ENCODE results near the gene CCDC158.
"Not testable (repeated sequence)": the region's sequence is repeated elsewhere in the genome, so short reads cannot be mapped to it uniquely, and the experiment has no call there.

CCDC158 gene

GRCh38 chr4:76312457-76312856 is 108.5 kb downstream of the CCDC158 start:
- DNase-seq (ENCODE audit: low read depth in 2 of 3, low spot score in 1 of 3): no peak

- DNase-seq (ENCODE audit: low read depth in 2 of 3, low spot score in 1 of 3): no peak
Observed at GRCh38 chr4:76311896-76312331, 109.0 kb downstream of the CCDC158 start.

GRCh38 chr4:76310683-76311082 is 110.3 kb downstream of the CCDC158 start:
- DNase-seq (ENCODE audit: low read depth in 2 of 3, low spot score in 1 of 3): no peak

GRCh38 chr4:76309939-76310550 is 110.9 kb downstream of the CCDC158 start:
- DNase-seq (ENCODE audit: low read depth in 2 of 3, low spot score in 1 of 3): no peak

DNA sequence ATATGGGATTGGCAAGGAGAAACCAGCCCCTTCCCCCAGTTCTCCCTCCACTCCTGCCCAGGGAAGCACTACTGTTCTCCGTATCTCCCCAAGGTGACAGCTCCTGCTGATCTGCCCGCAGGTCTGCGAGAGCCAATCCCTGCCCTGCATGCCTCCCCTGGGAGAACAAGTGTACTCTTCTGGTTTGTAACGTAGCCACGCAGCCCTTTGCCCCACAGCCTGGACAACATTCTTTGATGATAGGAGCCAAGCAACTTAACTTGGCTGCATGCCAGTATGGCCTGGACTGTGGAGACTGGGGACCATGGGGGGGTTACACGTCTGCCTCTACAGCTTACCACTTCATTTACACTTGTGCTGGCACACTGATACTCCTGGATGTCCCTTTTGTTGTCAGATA is 112.4 kb downstream of the CCDC158 start:
- no peak for DNase-seq (ENCODE audit: low read depth in 2 of 3, low spot score in 1 of 3)

DNA sequence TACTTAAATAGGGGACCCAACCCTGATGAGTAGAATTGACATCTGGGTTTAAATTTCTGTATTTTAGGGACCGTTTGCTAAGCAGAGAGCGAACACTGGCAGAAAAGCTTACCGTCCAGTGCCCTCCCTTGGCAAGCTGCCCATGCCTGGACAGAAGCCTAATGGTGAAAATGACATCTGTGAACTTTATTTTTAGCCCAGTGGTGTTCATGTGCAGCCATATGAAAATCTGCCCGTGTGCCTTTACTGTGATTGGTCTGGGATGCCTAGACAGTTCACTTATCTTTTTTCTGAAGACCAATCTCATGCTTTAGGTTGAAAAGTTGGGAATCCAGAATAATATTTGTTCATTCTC is 113.3 kb downstream of the CCDC158 start:
- no peak for DNase-seq (ENCODE audit: low read depth in 2 of 3, low spot score in 1 of 3)

GRCh38 chr4:76306882-76307659 is 113.9 kb downstream of the CCDC158 start:
- DNase-seq (ENCODE audit: low read depth in 2 of 3, low spot score in 1 of 3): peak in 2 of 3 donors; percentile 3 to 15

DNA sequence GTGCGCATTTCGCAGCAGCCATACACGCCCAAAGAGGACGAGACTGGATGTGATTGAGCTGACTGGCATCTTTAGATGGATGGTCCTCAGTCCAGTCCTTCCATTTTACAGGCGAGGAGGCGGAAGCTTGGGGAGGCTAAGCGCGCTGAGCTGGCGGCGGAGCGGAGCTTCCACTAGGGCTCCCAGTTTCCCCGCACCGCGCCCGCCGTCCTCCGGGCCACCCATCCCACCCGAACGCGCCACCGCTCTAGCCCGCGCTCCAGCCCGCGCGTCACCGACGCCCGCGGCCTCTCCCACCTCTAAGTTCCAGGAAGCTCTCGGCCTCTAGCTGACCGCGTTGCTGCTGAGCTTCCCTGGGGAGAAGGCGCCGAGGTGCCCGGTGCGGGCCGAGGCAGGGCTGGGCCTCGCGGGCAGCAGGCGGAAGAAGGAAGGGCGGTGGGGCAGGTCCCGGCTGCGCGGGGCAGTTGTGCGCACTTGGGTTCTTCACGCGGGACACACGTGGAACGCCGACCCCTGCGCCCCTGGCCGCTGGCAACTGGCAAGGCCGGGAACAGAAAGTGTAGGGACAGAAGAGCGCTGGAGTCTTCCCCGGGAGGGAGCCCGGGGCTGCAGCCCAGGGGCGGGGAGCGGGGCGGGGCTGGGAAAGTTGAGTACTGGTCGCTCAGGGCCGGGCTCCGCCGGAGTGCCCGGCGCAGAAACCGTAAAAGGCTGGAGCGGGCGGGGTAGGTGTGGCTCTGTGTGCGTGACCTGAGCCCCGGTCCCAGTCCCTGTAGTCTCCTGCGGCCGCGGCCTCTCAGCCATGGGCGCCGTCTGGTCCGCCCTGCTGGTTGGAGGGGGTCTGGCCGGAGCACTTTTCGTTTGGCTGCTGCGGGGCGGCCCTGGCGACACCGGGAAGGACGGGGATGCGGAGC is 114.7 kb downstream of the CCDC158 start, which contains the start of gene STBD1:
TSS of gene STBD1 (plus strand) at position 763 of the 911 bp plus-strand sequence. CDS start at position 800, 37 bp downstream.
- peak in 2 of 3 donors; percentile 9 to 11 for DNase-seq (ENCODE audit: low read depth in 2 of 3, low spot score in 1 of 3)

DNA sequence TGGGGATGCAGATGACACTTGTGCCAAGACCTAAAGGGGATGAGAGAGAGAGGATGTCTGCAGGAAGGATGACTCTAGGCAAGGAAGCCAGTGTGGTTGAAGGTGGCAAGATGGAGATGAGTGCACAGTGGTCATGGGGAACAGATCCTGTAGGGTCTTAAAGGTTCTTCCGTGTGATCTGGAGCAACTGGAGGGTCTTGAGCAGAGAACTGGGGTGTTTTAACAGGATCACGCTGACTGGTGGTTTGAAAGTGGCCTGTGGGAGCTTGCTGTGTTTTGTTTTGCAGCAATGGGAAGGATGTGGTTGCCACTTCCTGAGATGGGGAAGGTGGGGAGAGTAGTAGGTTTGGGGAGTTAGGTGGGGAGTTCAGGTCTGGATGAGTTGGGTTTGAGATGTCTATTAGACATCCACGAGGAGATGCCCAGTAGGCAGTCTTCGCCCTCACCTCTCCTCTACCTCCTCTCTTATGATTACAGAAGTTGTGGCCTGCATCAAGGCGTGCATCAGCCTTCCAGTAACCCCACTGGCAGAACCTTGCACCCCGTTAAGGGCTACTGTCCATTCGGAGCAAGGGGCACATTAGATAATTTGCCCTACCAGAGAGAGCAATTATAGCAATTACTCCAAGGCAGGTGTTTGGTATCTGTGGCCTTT is 115.8 kb downstream of the CCDC158 start:
- DNase-seq (ENCODE audit: low read depth in 2 of 3, low spot score in 1 of 3): peak in 1 of 3 donors; percentile 5

- DNase-seq (ENCODE audit: low read depth in 2 of 3, low spot score in 1 of 3): no peak
Observed at GRCh38 chr4:76302826-76303438, 118.0 kb downstream of the CCDC158 start.

DNA sequence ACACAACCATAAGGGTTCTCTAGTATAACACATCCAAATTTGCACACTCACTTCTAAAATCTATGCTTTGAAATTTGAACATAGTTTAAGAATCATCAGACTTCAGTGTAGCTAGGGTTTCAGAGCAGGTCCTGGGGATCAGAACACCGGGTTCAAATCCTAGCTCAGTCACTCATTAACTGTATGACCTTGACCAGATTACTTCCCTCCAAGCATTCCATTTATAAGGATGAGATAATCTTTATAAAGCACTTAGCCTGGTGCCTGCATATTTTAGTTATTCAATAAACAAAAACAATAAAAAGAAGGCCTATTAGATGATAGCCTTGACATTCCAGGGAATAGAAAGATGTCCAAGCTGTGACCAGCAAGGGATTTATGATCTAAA is 119.2 kb downstream of the CCDC158 start:
- DNase-seq (ENCODE audit: low read depth in 2 of 3, low spot score in 1 of 3): no peak

- DNase-seq (ENCODE audit: low read depth in 2 of 3, low spot score in 1 of 3): peak in 2 of 3 donors; percentile 26 to 28
Observed at GRCh38 chr4:76301068-76301774, 119.7 kb downstream of the CCDC158 start.

- DNase-seq (ENCODE audit: low read depth in 2 of 3, low spot score in 1 of 3): no peak
Observed at GRCh38 chr4:76300012-76300411, 120.9 kb downstream of the CCDC158 start.

DNA sequence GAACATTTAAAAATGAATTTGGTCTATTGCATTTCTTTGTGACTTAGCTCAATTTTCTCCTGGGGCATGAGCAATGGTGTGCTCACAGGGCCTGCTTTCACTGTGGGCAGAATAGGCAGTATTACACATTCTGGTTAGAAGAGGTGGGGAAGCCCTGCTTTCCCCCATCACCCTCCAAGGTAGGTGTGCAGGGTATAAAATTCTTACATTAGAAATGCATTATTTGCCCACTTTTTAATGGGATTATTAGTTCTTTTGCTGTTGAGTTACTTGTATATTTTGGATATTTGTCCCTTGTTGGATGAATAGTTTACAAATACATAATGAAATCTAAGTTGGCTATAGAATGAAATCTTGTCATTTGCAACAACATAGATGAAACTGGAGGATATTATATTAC is 122.7 kb downstream of the CCDC158 start:
- DNase-seq (ENCODE audit: low read depth in 2 of 3, low spot score in 1 of 3): no peak

DNA sequence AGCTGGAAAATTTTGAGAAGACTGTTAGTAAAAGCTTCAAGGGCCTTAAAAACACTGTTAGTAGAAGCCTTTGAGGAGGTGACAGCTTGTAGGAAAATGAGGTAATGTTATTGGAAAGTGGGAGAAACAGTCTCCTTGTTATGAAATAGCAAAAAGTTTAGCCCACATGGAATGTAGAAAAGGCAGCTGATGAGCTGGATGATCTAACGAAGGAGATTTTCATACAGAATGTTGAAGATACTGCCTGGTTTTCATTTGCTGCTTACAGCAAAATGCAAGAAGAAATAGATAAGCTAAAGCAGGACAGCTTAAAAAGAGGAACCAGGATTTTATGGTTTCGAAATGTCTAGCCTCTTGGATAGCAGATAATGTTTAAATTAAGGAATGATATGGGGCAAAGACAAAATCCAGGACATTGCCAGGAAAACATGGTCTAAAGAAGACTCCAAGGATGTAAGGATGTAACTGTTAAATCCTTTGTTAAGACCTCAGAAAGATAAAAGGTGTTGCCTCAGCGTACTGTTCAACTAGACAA is 124.6 kb downstream of the CCDC158 start:
- DNase-seq (ENCODE audit: low read depth in 2 of 3, low spot score in 1 of 3): no peak

- no peak for DNase-seq (ENCODE audit: low read depth in 2 of 3, low spot score in 1 of 3)
Observed at GRCh38 chr4:76293772-76294171, 127.2 kb downstream of the CCDC158 start.

- no peak for DNase-seq (ENCODE audit: low read depth in 2 of 3, low spot score in 1 of 3)
Observed at GRCh38 chr4:76292730-76293129, 128.2 kb downstream of the CCDC158 start.

- not testable (repeated sequence) for DNase-seq (ENCODE audit: low read depth in 2 of 3, low spot score in 1 of 3)
Observed at GRCh38 chr4:76287811-76288210, 133.1 kb downstream of the CCDC158 start.

- no peak for DNase-seq (ENCODE audit: low read depth in 2 of 3, low spot score in 1 of 3)
Observed at GRCh38 chr4:76283900-76284299, 137.0 kb downstream of the CCDC158 start.

Data from stimulated activated CD4-positive, alpha-beta T cell treated with anti-CD3 and anti-CD28 coated beads, Interleukin-12 subunit alpha, Interleukin-12 subunit beta, amount 100 ng/mL, for 48 hours (primary cell).